ENCODE results near the gene DUOX1.

DUOX1 gene

DNA sequence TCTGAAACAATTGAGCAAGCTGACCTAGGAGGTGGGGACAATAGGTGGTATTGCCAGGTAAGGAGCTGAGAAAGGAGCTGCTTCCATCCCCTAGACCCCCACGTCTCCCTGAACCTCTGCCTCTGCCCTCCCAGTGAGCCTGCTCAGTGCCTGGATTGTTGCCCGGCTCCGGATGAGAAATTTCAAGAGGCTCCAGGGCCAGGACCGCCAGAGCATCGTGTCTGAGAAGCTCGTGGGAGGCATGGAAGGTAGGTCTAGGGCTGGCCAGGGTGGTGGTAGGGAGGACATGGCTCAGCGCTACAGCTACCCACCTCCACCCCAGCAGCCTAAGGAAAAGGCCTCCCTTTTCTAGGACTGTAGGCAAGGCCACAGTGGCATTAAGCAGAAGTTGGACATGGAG, 13.3 kb downstream of the DUOX1 start:
- no peak for DNase-seq (ENCODE audit: low read depth, low spot score)

DNA sequence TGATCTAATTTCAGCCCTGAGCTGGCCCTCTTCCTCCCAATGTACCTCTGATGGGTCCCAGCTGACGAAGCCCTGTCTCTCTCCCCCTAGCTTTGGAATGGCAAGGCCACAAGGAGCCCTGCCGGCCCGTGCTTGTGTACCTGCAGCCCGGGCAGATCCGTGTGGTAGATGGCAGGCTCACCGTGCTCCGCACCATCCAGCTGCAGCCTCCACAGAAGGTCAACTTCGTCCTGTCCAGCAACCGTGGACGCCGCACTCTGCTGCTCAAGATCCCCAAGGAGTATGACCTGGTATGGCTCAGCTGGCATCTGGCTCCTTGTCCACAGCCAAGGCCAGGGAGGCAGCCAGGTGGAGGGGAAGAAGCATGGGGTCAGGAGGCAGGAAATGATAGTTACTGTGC, 14.2 kb downstream of the DUOX1 start:
- no peak for DNase-seq (ENCODE audit: low read depth, low spot score)

DNA sequence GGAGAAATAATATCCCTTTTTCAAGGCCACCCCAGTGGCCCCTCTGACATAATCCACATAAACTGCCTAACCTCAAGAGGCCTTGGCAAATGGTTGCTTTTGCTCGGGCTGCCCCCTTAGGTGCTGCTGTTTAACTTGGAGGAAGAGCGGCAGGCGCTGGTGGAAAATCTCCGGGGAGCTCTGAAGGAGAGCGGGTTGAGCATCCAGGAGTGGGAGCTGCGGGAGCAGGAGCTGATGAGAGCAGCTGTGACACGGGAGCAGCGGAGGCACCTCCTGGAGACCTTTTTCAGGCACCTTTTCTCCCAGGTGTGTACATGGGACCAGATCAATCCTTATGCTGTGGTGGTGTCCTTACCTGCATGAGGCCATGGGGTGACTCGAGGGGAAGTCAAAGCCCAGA, 15.0 kb downstream of the DUOX1 start:
- DNase-seq (ENCODE audit: low read depth, low spot score), result no peak

DNA sequence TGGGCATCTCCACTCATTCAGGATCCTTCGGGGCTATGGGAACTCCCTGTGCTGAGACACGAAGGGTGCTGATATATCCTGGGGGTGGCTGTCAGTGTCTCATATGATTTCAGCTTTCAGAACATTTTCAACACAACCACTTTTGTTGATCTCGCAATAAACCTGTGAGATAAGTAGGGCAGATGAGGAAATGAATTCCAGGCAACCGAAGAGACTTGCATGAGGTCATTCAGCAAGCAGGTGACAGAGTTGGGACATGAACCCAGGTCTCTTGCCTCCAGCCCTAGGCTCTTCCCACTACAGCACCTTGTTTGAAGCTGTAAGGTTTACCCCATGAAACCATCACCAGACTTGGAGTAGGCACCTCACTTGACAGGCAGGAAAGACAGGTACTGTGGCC, 16.6 kb downstream of the DUOX1 start:
- DNase-seq (ENCODE audit: low read depth, low spot score), result no peak

DNA sequence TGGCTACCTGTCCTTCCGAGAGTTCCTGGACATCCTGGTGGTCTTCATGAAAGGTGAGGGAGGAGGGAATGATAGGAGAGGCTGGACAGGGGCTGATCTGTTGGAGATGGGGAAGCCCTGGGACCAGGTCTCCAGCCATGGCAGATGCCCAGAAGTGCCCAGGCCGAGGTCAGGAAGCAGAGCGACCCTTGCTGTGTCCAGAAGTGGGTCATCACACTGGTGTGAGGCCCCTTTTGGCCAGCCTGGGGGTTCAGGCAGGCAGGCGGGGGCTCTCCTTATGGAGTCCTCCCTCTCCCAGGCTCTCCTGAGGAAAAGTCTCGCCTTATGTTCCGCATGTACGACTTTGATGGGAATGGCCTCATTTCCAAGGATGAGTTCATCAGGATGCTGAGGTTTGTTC, 17.8 kb downstream of the DUOX1 start:
- DNase-seq (ENCODE audit: low read depth, low spot score), result no peak

DNA sequence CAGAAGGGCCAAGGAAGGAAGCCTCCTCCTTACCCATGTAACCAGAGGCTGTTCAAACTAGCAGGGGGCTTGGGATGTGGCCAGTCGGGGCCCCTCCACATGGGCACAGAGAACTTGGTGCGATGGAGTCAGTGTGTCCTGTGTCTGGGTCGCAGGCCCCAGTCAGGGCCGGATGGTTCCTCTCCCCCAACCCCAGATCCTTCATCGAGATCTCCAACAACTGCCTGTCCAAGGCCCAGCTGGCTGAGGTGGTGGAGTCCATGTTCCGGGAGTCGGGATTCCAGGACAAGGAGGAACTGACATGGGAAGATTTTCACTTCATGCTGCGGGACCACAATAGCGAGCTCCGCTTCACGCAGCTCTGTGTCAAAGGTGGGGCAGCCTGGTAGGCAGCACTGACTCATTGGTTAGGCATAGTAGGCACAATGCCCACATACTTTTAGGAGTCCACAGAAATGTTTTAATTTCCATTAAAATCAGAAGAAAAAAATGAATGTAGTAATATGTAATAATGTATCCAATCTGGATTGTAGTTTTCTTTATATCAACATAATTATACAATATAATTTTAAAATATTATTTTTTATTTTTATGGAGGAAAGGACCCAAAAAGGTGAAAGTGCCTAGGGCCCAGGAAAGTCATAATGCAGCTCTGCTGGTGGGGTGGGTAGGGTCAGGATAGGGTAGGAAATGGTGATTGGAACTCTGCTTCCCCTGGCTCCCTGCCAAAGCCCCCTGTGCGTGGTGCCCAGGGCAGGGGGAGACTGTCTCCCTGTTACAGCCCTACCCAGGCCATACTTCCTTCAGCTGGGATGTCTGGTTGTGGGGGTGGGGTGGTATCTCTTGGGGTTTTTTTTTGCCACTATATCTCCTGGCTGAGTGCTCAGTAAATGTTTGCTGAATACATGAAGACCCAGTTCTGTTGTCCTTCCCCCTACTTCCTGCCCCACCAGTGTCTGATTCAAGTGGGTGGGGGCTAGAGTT, 18.6 kb downstream of the DUOX1 start:
- DNase-seq (ENCODE audit: low read depth, low spot score), result no peak

DNA sequence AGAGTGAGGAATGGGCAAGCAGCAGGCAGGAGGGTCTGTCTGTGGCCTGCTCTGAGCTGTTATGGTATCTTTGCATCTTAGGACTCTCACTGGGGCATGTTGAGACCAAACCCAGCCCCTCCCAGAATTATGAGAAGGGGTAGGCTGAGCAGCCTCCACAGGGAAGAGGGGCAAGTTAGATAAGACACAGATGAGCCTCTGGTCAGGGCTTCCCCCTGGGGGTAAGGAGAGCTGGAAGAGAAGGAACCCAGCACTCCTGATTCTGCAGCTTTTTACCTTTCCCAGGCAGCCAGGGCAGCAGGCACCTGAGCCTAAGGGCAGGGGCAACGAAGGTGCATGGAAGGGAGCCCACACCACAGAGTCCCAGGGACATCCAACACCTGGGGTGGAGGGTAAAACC, 19.3 kb downstream of the DUOX1 start:
- DNase-seq (ENCODE audit: low read depth, low spot score), result no peak

DNA sequence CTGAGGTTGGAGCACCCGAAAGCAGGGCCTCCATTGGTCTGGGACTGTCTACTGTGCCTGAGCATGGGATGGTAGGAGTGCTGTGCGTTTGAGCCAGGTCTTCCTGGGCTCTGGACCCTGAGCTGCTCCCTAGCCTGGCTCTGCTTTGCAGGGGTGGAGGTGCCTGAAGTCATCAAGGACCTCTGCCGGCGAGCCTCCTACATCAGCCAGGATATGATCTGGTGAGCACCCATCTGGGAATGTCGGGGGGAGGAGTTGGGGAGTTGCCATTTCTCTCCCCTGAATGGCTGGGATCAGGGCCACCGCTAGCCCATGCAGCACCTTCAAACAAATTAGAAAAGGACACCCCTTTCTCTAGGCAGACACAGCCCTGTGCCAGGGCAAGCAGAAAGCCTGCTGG, 20.7 kb downstream of the DUOX1 start:
- no peak for DNase-seq (ENCODE audit: low read depth, low spot score)

DNA sequence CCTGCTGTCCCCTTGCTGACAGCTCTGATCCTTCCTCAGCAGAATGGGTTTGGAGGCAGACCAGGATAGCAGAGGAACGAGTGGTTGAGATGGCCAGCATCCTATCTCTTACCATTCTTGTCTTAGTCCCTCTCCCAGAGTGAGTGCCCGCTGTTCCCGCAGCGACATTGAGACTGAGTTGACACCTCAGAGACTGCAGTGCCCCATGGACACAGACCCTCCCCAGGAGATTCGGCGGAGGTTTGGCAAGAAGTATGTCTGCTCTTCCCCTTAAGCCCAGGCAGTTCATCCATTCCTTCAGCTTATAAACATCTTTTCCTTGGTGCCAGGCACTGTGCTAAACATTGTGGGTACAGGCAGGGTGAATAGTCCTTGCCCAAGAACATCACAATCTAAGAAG, 21.2 kb downstream of the DUOX1 start:
- no peak for DNase-seq (ENCODE audit: low read depth, low spot score)

DNA sequence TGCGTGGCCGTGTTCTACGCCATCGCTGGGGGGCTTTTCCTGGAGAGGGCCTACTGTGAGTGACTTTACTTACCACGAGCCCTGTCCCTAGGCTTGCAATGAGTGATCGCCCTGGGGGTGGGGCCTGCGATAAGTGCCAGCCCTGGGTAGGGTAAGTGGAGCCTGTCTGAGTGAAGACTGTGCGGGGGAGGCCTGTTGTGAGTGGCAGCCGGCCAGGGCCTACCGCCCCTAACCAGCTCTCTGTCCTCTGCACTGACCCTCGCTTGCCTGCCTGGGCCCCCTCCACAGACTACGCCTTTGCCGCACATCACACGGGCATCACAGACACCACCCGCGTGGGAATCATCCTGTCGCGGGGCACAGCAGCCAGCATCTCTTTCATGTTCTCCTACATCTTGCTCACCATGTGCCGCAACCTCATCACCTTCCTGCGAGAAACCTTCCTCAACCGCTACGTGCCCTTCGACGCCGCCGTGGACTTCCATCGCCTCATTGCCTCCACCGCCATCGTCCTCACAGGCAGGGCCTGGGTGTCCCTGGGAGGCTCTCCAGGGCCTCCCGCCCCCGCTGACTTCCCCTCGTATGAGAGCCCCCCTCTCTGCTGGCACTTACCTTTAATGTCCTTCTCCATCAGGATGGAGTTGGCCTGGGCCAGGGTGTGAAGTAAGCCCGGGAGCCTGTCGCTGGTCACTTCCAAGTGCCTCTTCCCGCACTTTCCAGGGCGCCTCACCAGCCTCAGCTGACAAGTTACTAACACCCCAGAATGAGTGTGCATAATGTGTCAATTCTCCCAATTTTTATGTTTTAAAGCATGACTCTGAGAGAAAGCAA, 22.4 kb downstream of the DUOX1 start:
- DNase-seq (ENCODE audit: low read depth, low spot score), result no peak

DNA sequence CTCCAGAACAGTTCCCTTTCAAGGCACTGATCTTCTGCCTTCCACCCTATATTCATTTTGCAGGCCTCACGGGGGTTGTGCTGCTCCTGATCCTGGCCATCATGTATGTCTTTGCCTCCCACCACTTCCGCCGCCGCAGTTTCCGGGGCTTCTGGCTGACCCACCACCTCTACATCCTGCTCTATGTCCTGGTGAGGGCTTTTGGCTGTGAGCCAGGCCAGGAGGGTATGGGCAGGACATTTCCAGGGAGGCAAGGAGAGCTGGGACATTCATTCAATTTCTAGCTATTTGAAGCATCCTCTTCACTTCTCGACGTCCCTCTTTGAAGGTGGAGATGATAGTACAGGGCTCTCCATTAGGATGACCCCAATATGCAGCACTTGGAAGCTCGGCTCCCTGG, 25.9 kb downstream of the DUOX1 start:
- DNase-seq (ENCODE audit: low read depth, low spot score), result no peak

DNA sequence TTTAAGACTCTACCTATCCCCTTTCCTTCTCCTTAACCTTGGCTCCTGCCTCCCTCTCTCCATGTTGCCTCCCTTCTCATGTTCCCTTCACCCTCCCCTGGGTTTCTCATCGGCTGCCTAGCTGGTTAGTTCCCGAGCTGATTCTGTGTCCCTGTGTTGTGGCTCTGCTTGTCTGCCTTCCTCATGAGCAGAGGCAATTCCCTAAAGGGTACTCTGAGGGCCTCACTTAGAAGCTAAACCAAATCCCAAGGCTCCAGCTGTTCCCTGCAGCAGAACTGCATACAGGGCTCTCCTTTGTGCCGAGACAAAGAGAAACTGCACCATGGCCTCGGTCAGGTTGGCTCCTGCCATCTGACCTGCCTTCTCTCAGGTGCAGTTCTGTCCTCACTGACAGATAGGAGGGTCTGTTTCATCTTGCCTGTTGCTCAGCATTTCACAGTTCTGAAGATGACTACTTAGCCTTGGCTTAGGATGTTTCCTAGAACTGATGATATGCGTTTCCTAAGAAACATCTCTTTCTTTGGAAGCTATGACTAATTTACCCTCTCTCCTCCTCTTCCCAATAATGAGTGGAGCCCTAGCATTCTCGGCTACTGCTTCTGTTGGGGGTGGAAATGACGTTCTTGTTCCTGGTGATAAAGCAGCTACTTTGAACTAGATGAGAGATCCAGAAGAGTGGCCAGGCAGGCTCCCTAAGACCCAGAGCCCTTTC, 27.1 kb downstream of the DUOX1 start:
- DNase-seq (ENCODE audit: low read depth, low spot score), result no peak

DNA sequence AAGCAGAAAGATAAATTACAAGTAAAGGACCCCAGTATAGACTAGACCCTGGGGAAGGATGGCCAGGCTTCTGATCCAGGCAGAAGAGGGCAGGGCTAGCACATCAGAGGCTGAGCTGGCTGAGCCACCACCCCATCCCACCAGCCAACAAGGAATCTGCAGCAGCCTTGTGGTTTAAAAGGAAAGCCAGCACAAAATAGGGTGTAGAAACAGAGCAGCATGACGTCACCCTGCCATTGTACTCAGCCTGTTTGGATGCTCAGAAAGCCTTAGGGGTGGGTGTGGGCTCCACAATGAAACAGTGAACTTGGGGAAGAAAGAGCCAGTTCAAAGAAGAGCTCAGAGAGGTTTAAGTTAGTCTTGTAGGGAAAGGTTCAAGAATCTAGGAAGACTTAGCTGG, 28.2 kb downstream of the DUOX1 start:
- DNase-seq (ENCODE audit: low read depth, low spot score), result no peak

DNA sequence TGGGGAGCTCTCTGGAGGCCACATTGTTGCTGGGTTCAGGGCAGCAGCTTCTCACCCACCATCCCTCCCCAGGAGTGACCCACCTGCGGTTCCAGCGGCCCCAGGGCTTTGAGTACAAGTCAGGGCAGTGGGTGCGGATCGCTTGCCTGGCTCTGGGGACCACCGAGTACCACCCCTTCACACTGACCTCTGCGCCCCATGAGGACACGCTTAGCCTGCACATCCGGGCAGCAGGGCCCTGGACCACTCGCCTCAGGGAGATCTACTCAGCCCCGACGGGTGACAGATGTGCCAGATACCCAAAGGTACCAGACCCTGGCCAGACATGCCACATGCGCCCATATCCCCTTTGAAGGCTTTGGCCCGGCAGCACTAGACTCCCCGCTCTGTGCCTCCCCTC, 31.9 kb downstream of the DUOX1 start:
- no peak for DNase-seq (ENCODE audit: low read depth, low spot score)

DNA sequence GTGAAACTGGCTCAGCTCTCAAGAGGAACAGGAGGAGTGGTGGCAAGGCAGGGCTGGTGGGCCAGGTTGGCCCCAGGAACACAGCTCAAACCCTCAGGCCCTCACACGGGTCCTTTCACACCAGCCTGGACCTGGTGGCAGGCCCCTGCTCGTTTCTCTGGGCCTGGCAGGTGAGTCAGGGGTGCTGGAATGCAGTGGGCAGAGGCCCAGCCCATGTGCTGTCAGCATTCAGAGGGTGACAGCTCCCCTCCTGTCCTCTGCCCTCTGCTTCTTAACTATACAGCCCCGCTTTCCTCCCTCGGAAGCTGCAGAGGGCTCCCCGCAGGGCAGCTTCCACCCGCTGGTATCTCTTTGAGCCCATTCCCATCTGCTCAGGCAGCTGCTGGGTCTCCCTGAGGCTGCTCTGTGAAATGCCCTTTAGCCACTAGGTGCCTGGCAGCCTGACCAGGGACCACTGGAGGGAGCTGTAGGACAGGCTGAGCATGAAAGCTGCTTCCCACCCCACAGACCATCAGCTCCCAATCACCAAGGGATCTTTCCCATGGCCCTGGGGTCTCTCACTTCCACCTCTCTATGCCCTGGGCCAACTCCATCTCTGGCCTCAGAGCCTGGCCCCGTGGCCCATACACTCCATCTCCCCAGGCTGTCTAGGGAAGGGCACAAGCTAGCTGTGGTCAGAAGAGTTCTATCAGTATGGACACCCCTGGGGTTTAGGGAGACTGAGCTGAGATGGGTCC, 33.1 kb downstream of the DUOX1 start:
- DNase-seq (ENCODE audit: low read depth, low spot score), result peak; percentile 30

DNA sequence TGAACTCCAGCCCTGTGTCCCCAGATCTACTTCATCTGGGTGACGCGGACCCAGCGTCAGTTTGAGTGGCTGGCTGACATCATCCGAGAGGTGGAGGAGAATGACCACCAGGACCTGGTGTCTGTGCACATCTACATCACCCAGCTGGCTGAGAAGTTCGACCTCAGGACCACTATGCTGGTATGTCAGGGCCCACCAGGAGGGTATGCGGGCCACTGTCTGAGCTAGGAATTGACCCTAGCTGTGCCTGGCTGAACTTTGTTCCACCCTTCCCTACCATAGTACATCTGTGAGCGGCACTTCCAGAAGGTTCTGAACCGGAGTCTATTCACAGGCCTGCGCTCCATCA, 33.7 kb downstream of the DUOX1 start:
- DNase-seq (ENCODE audit: low read depth, low spot score), result no peak

DNA sequence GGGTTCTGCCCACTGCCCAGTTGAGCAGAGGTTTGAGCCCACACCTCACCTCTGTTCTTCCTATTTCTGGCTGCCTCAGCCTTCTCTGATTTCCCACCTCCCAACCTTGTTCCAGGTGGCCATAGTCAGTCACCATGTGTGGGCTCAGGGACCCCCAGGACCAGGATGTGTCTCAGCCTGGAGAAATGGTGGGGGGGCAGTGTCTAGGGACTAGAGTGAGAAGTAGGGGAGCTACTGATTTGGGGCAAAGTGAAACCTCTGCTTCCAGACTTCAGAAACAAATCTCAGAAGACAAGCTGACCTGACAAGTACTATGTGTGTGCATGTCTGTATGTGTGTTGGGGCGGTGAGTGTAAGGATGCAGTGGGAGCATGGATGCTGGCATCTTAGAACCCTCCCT, 35.1 kb downstream of the DUOX1 start:
- no peak for DNase-seq (ENCODE audit: low read depth, low spot score)

DNA sequence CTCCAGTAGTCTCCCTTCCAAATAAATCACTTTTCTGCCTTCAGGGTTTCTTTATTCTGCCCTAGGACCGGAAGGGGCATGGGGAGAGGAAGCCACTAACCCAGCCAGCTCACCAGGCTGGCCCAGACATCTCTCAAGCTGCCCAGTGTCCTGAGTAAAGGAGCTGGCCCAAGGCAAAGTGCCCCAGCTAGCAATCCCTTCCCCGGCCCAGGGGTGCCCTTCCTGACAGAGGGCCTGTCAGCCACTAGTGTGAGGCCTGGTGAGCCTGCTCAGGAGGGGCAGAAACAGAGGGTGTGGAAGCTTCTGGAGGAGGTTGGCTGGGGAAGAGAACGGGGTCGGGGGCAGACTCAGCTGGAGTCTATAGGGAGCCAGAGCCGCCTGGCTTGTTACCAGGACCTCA, 35.7 kb downstream of the DUOX1 start:
- DNase-seq (ENCODE audit: low read depth, low spot score), result no peak

DNA sequence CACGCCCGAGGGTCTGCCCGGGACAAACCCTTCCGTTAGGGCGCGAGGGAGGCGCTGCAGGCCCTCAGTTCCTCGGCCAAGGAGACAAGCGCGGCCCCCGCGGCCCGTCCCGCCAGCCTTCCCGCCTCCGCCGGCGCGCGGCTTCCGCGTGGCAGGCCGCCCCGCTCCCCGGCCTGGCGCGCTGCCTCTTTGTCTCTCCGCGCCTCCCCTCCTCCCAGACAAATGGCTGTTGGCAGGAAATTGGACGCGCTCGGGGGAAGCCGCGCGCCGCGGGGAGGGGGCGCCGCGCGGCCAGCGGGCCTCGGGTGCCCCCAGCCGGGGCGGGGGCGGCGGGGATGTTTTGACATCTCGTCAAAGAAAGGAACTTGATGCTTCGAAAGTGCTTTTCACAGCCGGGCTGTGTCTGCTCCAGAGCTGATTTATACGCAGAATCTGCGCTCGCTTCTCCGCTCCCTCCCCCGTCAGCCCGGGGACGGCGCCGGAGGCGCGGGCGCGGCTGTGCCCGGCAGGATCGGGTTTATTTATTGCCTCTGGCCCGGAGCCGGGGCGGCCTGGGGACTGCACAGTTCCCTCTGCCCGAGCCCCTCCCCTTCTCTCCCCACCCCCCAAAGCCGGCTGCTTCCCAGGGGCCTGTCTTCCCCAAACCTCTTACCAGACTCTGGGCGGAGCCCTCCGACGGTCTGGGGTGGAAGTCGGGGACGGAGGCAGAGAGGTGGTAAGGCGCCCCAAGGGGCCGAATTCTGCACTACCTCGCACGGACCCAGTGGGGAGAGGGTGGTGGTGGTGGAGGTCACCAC, 37.2 kb downstream of the DUOX1 start:
- no peak for DNase-seq (ENCODE audit: low read depth, low spot score)

DNA sequence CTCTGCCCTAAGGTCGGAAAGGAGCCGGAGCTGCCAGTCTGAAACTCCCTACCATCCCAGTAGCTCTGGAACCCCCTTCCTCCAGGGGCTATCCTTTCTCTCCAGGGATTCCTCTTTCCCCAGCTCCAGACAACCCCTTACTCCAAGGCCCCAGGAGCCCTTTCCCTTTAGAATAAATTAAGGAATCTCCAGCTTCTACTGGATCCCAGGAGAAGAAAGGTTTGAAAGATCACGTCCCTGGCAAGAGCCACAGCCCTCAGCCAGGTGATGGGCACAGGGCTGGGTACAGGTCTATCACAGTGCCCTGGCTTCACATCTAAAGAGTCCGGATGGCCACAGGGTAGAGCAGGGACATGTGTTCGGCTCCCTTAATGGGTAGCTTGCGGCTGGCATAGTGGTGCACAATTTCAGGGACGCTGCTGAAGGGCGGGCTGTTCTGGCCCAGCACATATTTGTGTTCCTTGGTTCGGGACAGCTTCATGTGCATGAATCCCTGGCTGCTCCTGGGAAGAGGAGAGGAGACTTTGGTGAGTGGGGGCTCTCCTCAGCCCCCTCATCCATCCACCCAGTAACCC, 37.9 kb downstream of the DUOX1 start:
- DNase-seq (ENCODE audit: low read depth, low spot score), result no peak
